Liver (tissue), 9 donors: ENCODE data around the gene RALGPS2. TPM values are rescaled to one million over a fixed set of nuclear protein-coding genes. Genes with fewer than 3 reads are reported as not detected.

ENCODE experiments used
- DNase-seq: peaks from one replicate; pipeline ENCODE4 v3.0.0-alpha.2; 2017; ENCODE audit warnings: low spot score
- H3K27ac ChIP-seq, 2 donors: one replicate each; pipeline ENCODE4 v1.7.0; 2013; ENCODE audit warnings: inconsistent platforms in 2 of 2, low read length in 2 of 2, control low read depth in 1 of 2, low read depth in 1 of 2, mild to moderate bottlenecking in 1 of 2
- H3K27me3 ChIP-seq, 4 donors: one replicate each; pipeline versions ENCODE4 v1.6.1 to v1.7.0; 2013; ENCODE audit warnings: low read length in 3 of 4, inconsistent platforms in 1 of 4, mild to moderate bottlenecking in 1 of 4, moderate library complexity in 1 of 4; ENCODE audit not compliant: control insufficient read depth in 4 of 4, insufficient read depth in 4 of 4
- H3K36me3 ChIP-seq, 4 donors: one replicate each; pipeline versions ENCODE4 v1.6.1 to v1.7.0; 2013; ENCODE audit warnings: low read length in 3 of 4, mild to moderate bottlenecking in 3 of 4, low read depth in 1 of 4, moderate library complexity in 1 of 4; ENCODE audit not compliant: control insufficient read depth in 4 of 4, insufficient read depth in 3 of 4
- H3K4me1 ChIP-seq, 4 donors: one replicate each; pipeline versions ENCODE4 v1.6.1 to v1.7.0; 2013; ENCODE audit warnings: low read length in 3 of 4, mild to moderate bottlenecking in 3 of 4, moderate library complexity in 1 of 4; ENCODE audit not compliant: control insufficient read depth in 4 of 4, insufficient read depth in 4 of 4
- H3K4me3 ChIP-seq, 3 donors: one replicate each; pipeline versions ENCODE4 v1.6.1 to v1.7.0; 2013; ENCODE audit warnings: low read length in 3 of 3, control low read depth in 1 of 3, low read depth in 1 of 3, mild to moderate bottlenecking in 1 of 3
- H3K9ac ChIP-seq, 2 donors: one replicate each; pipeline ENCODE4 v1.7.0; 2013; ENCODE audit warnings: low read length in 2 of 2, mild to moderate bottlenecking in 2 of 2, moderate library complexity in 2 of 2, control low read depth in 1 of 2, low read depth in 1 of 2
- H3K9me3 ChIP-seq, 4 donors: one replicate each; pipeline versions ENCODE4 v1.6.1 to v1.7.0; 2013; ENCODE audit warnings: low read length in 3 of 4; ENCODE audit not compliant: control insufficient read depth in 4 of 4
- EGR1 ChIP-seq, 2 donors: IDR thresholded peaks; 2 replicates each; pipeline ENCODE4 v1.6.1; 2016 to 2018; ENCODE audit warnings: antibody characterized with exemption in 2 of 2, low read depth in 2 of 2
- FOXA1 ChIP-seq: IDR thresholded peaks from 2 replicates; pipeline ENCODE4 v1.6.1; 2016; ENCODE audit warnings: antibody characterized with exemption
- FOXA2 ChIP-seq: IDR thresholded peaks from 2 replicates; pipeline ENCODE4 v1.6.1; 2016; ENCODE audit warnings: antibody characterized with exemption
- GABPA ChIP-seq, 2 donors: IDR thresholded peaks in 1 of 2; conservative IDR thresholded peaks in 1 of 2; 2 replicates each; pipeline ENCODE4 v1.6.1; 2016; ENCODE audit warnings: antibody characterized with exemption in 2 of 2, mild to moderate bottlenecking in 1 of 2, moderate library complexity in 1 of 2
- HNF4A ChIP-seq, 2 donors: conservative IDR thresholded peaks; 2 replicates each; pipeline ENCODE4 v1.6.1; 2016; ENCODE audit warnings: antibody characterized with exemption in 2 of 2, mild to moderate bottlenecking in 2 of 2
- HNF4G ChIP-seq: IDR thresholded peaks from 2 replicates; pipeline ENCODE4 v1.6.1; 2016; ENCODE audit warnings: antibody characterized with exemption
- JUND ChIP-seq, 2 donors: IDR thresholded peaks; 2 replicates each; pipeline ENCODE4 v1.6.1; 2016; ENCODE audit warnings: antibody characterized with exemption in 2 of 2
- NR2F2 ChIP-seq: IDR thresholded peaks from 2 replicates; pipeline ENCODE4 v1.6.1; 2016; ENCODE audit warnings: antibody characterized with exemption
- RAD21 ChIP-seq, 2 donors: IDR thresholded peaks; 2 replicates each; pipeline ENCODE4 v1.6.1; 2016; ENCODE audit warnings: antibody characterized with exemption in 2 of 2, mild to moderate bottlenecking in 2 of 2
- RXRA ChIP-seq, 2 donors: IDR thresholded peaks; 2 replicates each; pipeline ENCODE4 v1.6.1; 2017 to 2018; ENCODE audit warnings: antibody characterized with exemption in 2 of 2, mild to moderate bottlenecking in 1 of 2
- SP1 ChIP-seq: IDR thresholded peaks from 2 replicates; pipeline ENCODE4 v1.6.1; 2018; ENCODE audit warnings: antibody characterized with exemption, mild to moderate bottlenecking
- TAF1 ChIP-seq: conservative IDR thresholded peaks from 2 replicates; pipeline ENCODE4 v1.6.1; 2016; ENCODE audit warnings: antibody characterized with exemption, mild to moderate bottlenecking
- YY1 ChIP-seq: IDR thresholded peaks from 2 replicates; pipeline ENCODE4 v1.6.1; 2016; ENCODE audit warnings: antibody characterized with exemption, mild to moderate bottlenecking
- ZBTB33 ChIP-seq: IDR thresholded peaks from 2 replicates; pipeline ENCODE4 v1.6.1; 2016; ENCODE audit warnings: antibody characterized with exemption
- WGBS: extraction: QIAGEN DNeasy Blood & Tissue Kit; methylation state at CpG from one replicate; pipeline ENCODE4 v1.1.7; 2013; 5-methylcytosine and 5-hydroxymethylcytosine counted together
- polyA plus RNA-seq, 2 donors: library from polyadenylated mRNA; stranded (reverse) in 1 of 2; unstranded in 1 of 2; fragments of 200-250 nt in 1 of 2; fragments of >200 nt in 1 of 2; fragmentation: Nextera tagmentation in 1 of 2; extraction: Ambion mirVana in 1 of 2; gene quantifications; one replicate each; pipeline versions ENCODE4 v1.2.1 to v1.2.3, GENCODE V29; 2013 to 2015
- total RNA-seq, 2 donors: library from RNA; depleted of rRNA; stranded (reverse); fragments of >200 nt; gene quantifications; one replicate each; pipeline ENCODE4 v1.2.3, GENCODE V29; 2014
- TF ChIP-seq, protein P1 (sequence below): IDR thresholded peaks from 2 replicates; pipeline ENCODE4 v1.6.1; 2016; ENCODE audit warnings: antibody characterized with exemption
- TF ChIP-seq, protein P2 (sequence below): IDR thresholded peaks from 2 replicates; pipeline ENCODE4 v1.6.1; 2016; ENCODE audit warnings: antibody characterized with exemption, mild to moderate bottlenecking
- TF ChIP-seq, protein P3 (sequence below): IDR thresholded peaks from 2 replicates; pipeline ENCODE4 v1.6.1; 2016; ENCODE audit warnings: antibody characterized with exemption
- TF ChIP-seq, protein P4 (sequence below): fragments of 150-350 bp; IDR thresholded peaks from 2 replicates; pipeline ENCODE4 v1.5.1; 2017; ENCODE audit warnings: improper control_type of control experiment, low read depth, low read length; ENCODE audit not compliant: missing input control
- donor health status: healthy.
- donor health status: healthy.
- donor health status: healthy.
- donor health status: healthy.
- donor health status: healthy.

The RALGPS2 gene
- total and polyA plus RNA-seq, 4 donors = 8.1 to 39.2 (median 16.9) TPM

DNA sequence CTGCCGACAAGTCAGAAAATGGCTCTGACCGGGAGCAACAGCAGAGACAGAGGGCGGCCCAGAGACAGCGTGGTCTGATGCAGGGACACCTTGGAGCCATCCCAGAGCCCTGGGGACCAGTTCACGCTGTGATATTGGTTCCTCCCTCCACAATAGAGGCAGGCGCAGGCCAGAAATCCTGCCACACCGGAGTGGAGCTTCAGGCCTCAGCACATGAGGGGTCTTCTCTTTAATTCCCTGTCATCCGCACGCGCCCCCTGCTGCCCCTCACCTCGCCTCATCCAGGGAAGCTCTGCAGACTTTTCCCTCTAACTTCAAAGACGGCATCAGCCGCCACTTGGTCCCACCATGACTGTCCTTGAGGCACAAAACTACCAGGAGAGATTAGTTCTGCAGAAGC lies 221.4 kb downstream of the RALGPS2 start:
- 90% methylated on average over 13 of the region's 13 CpGs for WGBS
- peak; percentile 14 for DNase-seq
- Histone ChIP-seq H3K27me3 (no peaks in the 10 kb centered on the region), H3K36me3 (no peaks in the 10 kb centered on the region), H3K9ac (no peak overlapping the region), H3K9me3 (no peaks in the 10 kb centered on the region), H3K4me1 (peaks cover 0 to 9% (median 7%) of the 10 kb centered on the region in 4 donors), H3K4me3 (no peak overlapping the region), H3K27ac (no peak overlapping the region)
- no peak for TF ChIP-seq YY1
- TF ChIP-seq, protein P1, sequence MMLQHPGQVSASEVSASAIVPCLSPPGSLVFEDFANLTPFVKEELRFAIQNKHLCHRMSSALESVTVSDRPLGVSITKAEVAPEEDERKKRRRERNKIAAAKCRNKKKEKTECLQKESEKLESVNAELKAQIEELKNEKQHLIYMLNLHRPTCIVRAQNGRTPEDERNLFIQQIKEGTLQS = no peak
- no peak for TF ChIP-seq JUND (IDR thresholded peaks at IDR 0.05)
- no peak for TF ChIP-seq RXRA (IDR thresholded peaks at IDR 0.05)
- no peak for TF ChIP-seq EGR1 (IDR thresholded peaks at IDR 0.05; ENCODE audit: low read depth in 2 of 2)
- TF ChIP-seq TAF1 = no peak
- TF ChIP-seq RAD21 (IDR thresholded peaks at IDR 0.05) = no peak

- Histone ChIP-seq H3K27ac (no peak overlapping the region), H3K9me3 (no peaks in the 10 kb centered on the region), H3K9ac (no peak overlapping the region), H3K4me3 (no peak overlapping the region), H3K36me3 (no peaks in the 10 kb centered on the region), H3K4me1 (peaks cover 0 to 9% (median 7%) of the 10 kb centered on the region in 4 donors), H3K27me3 (no peaks in the 10 kb centered on the region)
- peak; percentile 11 for TF ChIP-seq SP1
- no peak for TF ChIP-seq FOXA2
- TF ChIP-seq EGR1 (IDR thresholded peaks at IDR 0.05; ENCODE audit: low read depth in 2 of 2) = no peak
- no peak for TF ChIP-seq JUND (IDR thresholded peaks at IDR 0.05)
- TF ChIP-seq HNF4A (conservative IDR thresholded peaks at IDR 0.05) = no peak
- TF ChIP-seq GABPA (IDR thresholded peaks at IDR 0.05 in 1 of 2, conservative IDR thresholded peaks at IDR 0.05 in 1 of 2) = no peak
- no peak for TF ChIP-seq FOXA1
- WGBS = 82% methylated on average over 4 of the region's 4 CpGs
- DNase-seq = peak; percentile 24
These were observed 222.0 kb downstream of the RALGPS2 start for GRCh38 chr1:178946855-178947676.

DNA sequence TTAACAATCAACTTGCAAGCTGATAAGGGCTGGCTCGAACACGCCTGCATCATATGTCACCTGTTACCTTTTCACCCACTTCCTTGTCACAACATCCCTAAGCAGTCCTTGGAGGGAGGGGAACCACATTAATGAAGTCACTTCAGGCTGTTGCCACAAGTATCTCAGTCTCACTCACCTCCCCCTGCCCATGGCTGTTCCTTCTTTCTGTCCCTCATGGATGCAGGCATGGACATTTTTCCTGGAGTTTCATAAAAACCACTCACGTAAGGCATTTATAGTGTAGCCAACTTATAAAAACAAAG lies 222.6 kb downstream of the RALGPS2 start:
- peak; percentile 12 for DNase-seq
- Histone ChIP-seq H3K4me3 (no peak overlapping the region), H3K27me3 (no peaks in the 10 kb centered on the region), H3K9me3 (no peaks in the 10 kb centered on the region), H3K9ac (no peak overlapping the region), H3K36me3 (no peaks in the 10 kb centered on the region), H3K4me1 (peaks cover 0 to 9% (median 7%) of the 10 kb centered on the region in 4 donors), H3K27ac (no peak overlapping the region)
- TF ChIP-seq, protein P2, sequence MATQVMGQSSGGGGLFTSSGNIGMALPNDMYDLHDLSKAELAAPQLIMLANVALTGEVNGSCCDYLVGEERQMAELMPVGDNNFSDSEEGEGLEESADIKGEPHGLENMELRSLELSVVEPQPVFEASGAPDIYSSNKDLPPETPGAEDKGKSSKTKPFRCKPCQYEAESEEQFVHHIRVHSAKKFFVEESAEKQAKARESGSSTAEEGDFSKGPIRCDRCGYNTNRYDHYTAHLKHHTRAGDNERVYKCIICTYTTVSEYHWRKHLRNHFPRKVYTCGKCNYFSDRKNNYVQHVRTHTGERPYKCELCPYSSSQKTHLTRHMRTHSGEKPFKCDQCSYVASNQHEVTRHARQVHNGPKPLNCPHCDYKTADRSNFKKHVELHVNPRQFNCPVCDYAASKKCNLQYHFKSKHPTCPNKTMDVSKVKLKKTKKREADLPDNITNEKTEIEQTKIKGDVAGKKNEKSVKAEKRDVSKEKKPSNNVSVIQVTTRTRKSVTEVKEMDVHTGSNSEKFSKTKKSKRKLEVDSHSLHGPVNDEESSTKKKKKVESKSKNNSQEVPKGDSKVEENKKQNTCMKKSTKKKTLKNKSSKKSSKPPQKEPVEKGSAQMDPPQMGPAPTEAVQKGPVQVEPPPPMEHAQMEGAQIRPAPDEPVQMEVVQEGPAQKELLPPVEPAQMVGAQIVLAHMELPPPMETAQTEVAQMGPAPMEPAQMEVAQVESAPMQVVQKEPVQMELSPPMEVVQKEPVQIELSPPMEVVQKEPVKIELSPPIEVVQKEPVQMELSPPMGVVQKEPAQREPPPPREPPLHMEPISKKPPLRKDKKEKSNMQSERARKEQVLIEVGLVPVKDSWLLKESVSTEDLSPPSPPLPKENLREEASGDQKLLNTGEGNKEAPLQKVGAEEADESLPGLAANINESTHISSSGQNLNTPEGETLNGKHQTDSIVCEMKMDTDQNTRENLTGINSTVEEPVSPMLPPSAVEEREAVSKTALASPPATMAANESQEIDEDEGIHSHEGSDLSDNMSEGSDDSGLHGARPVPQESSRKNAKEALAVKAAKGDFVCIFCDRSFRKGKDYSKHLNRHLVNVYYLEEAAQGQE = no peak
- TF ChIP-seq TAF1 = no peak
- no peak for TF ChIP-seq HNF4G
- TF ChIP-seq YY1 = no peak
- TF ChIP-seq NR2F2 = no peak
- TF ChIP-seq, protein P3, sequence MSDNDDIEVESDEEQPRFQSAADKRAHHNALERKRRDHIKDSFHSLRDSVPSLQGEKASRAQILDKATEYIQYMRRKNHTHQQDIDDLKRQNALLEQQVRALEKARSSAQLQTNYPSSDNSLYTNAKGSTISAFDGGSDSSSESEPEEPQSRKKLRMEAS = no peak
- no peak for TF ChIP-seq RXRA (IDR thresholded peaks at IDR 0.05)
- TF ChIP-seq RAD21 (IDR thresholded peaks at IDR 0.05) = no peak
- TF ChIP-seq EGR1 (IDR thresholded peaks at IDR 0.05; ENCODE audit: low read depth in 2 of 2) = no peak
- no peak for TF ChIP-seq FOXA2
- TF ChIP-seq, protein P4, sequence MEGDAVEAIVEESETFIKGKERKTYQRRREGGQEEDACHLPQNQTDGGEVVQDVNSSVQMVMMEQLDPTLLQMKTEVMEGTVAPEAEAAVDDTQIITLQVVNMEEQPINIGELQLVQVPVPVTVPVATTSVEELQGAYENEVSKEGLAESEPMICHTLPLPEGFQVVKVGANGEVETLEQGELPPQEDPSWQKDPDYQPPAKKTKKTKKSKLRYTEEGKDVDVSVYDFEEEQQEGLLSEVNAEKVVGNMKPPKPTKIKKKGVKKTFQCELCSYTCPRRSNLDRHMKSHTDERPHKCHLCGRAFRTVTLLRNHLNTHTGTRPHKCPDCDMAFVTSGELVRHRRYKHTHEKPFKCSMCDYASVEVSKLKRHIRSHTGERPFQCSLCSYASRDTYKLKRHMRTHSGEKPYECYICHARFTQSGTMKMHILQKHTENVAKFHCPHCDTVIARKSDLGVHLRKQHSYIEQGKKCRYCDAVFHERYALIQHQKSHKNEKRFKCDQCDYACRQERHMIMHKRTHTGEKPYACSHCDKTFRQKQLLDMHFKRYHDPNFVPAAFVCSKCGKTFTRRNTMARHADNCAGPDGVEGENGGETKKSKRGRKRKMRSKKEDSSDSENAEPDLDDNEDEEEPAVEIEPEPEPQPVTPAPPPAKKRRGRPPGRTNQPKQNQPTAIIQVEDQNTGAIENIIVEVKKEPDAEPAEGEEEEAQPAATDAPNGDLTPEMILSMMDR = no peak
- TF ChIP-seq HNF4A (conservative IDR thresholded peaks at IDR 0.05) = no peak
- TF ChIP-seq SP1 = no peak
- TF ChIP-seq GABPA (IDR thresholded peaks at IDR 0.05 in 1 of 2, conservative IDR thresholded peaks at IDR 0.05 in 1 of 2) = no peak
- TF ChIP-seq JUND (IDR thresholded peaks at IDR 0.05) = no peak
- no peak for TF ChIP-seq ZBTB33
- TF ChIP-seq, protein P1 = no peak
- 84% methylated on average over 3 of the region's 3 CpGs for WGBS
